ENCODE results near the gene MTCL1.

MTCL1 gene

GRCh38 chr18:8688216-8688800, 17.0 kb upstream of the MTCL1 start:
- DNase-seq: peak; percentile 70

DNA sequence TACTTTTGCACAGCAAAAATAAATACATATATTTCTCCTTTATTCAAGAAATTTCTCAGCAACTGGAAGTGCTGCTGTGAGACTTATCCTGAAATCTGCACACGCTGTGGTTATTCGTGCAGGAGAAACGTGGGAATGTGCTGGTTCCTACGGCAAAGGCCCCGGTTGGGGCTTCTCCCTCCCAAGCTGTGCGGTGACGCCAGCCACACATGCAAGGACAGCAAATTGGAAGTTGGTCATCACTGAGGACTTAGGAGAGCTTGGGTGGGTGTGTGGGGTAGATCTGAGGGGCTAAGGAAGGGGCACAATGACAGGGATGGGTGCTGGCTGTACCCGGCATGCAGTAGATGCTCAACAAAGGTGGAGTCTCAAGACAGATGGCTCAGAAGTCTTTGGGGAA, 16.5 kb upstream of the MTCL1 start:
- DNase-seq: peak; percentile 40

DNA sequence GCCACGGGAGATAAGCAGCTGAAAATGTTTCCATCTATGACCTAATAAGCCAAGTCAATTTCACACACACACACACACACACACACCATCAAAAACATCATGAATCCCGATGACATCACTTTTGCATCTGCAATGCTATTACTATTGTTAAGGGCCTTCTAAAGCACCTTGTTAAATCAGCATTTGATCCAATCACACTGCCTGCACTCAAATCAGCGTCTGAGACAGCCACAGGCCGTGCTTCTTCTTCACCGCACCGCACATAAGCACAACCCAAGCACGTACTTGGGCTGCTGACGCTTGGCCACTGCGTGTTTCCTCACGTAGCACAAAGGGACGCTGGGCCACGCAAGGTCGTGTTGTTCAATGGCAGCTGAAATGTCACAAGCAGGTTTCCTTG, 15.8 kb upstream of the MTCL1 start:
- DNase-seq: no peak

- DNase-seq: no peak
These were observed 10.5 kb upstream of the MTCL1 start for GRCh38 chr18:8694891-8695290.

- DNase-seq: no peak
These were observed 9.3 kb upstream of the MTCL1 start for GRCh38 chr18:8695932-8696517.

- peak; percentile 80 for DNase-seq
These were observed 8.6 kb upstream of the MTCL1 start for GRCh38 chr18:8696749-8697211.

DNA sequence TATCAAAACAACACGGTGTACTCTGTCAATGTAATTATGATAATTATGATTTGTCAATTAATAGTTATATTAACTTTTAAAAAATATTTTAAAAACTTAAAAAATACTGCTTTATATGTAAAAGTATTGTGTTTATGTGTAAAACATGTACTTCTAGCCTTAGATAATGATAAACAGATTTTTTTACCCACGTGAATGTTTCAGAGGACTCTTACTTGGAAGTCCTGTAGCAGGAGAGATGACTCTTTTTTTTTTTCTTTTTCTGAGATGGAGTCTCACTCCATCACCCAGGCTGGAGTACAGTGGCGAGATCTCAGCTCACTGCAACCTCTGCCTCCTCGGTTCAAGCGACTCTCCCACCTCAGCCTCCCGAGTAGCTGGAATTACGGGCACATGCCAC, 6.2 kb upstream of the MTCL1 start:
- no peak for DNase-seq

DNA sequence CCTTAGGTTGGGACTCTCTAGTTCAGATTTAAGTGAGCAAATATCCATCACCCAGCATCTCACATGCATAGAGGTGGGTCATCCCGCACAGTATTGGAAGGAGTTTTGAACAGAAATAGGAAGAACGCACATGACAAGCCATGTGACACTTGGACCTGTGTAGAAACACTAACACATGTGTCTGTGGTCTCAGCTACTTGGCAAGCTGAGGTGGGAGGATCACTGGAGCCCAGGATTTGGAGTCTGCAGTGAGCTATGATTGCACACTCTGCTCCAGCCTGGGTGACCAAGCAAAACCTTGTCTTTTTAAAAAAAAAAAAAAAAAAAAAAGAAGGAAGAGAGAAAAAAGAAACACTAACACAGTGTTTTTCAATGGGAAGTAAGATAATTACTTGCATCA, 5.4 kb upstream of the MTCL1 start:
- no peak for DNase-seq

GRCh38 chr18:8701546-8702118, 3.7 kb upstream of the MTCL1 start:
- DNase-seq: peak; percentile 47

DNA sequence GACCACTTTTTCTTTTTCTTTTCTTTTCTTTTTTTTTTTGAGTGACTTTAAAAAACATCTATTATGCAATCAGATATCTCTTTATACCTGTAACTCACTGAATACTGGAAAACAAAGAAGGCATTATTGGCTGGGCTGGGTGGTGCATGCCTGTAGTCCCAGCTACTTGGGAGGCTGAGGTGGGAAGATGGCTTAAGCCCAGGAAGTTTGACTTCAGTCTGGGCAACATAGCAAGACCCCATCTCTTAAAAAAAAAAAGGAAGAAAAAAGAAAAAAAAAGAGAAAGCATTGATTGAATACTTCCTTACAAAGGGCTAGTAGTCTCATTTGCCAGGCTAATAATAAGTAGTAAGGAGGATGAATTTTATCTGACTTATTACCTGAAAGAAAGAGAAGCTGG, 2.7 kb upstream of the MTCL1 start:
- no peak for DNase-seq

DNA sequence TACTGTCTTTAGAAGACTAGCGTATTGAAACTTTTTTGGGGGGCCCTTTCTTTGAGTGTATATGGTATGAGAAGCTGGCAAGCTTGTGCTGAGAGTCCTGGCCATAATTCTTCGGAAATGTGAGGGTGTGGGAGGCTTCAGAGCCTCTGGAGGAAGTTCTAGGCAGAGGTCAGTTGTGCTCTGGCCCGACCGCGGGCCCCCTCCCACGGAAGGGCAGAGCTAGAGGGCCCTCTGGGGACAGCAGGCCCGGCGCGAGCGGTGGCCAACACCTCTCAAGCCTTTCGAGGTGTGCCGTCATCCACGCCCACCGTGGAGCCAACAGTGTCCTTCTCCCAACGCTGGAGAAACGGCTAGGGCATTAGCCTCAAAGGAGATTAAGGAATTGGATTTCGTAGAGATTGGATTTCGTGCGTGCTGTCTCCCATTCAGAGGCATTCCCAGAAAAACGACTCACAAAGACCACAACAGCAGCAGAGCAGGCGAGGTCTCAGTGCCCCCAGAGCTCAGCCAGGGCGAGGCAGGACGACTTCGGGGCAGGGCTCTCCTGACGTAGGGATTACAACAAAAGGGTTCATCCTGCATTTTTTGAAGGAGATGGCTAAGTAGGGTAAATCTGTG, 2.2 kb upstream of the MTCL1 start:
- no peak for DNase-seq

- no peak for DNase-seq
These were observed 1.5 kb upstream of the MTCL1 start for GRCh38 chr18:8703781-8704301.

GRCh38 chr18:8704361-8705237, 757 bp upstream of the MTCL1 start:
- DNase-seq: peak; percentile 98

- DNase-seq: peak; percentile 80
These were observed 820 bp downstream of the MTCL1 start for GRCh38 chr18:8705961-8706790.

GRCh38 chr18:8706791-8707555, 1.6 kb downstream of the MTCL1 start:
- DNase-seq: peak; percentile 93

- peak; percentile 91 for DNase-seq
These were observed 2.4 kb downstream of the MTCL1 start for GRCh38 chr18:8707556-8708300.

- DNase-seq: peak; percentile 76
These were observed 3.3 kb downstream of the MTCL1 start for GRCh38 chr18:8708670-8709069.

DNA sequence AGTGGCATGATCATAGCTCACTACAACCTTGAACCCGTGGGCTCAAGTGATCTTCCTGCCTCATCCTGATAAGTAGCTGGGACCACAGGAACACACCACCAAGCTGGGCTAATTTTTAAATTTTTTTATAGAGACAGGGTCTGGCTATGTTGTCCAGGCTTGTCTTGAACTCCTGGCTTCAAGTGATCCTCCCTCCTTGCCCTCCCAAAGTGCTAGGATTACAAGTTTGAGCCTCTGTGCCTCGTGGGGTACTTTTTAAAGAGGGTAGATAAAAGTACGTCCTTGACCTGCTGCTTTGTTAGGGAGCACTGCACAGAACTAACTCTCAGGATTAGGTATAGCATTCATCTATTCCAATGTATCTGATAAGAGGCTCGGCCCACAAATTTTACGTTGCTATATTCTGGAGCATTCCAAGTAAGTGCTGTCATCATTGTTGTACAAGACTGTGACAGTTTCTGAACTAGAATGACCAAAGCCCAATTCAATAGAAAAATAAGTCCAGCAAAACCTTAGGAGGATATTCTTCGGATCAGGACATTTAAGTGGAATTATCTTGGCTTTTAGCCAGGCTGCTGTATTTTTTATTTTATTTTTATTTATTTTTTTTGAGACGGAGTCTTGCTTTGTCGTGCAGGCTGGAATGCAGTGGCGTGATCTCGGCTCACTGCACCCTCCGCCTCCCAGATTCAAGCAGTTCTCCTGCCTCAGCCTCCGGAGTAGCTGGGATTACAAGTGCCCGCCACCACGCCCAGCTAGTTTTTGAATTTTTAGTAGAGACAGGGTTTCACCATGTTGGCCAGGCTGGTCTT, 4.1 kb downstream of the MTCL1 start:
- DNase-seq: no peak

DNA sequence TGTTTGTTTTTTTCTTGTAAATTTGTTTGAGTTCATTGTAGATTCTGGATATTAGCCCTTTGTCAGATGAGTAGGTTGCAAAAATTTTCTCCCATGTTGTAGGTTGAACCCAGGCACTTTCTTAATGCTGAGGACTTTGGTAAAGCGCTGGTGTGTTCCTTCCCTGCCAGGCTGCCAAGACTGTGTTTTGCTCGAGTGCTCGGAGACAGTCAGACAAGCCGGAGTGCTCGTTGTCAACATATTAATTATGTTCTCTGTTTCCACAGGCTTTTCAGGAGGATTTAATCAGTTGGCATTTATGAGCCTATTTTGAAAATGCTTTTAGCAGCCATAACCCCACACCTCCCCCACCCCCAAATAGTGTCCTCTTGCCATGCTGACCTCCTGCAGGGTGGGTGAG, 6.4 kb downstream of the MTCL1 start:
- peak; percentile 92 for DNase-seq

GRCh38 chr18:8713691-8714090, 8.3 kb downstream of the MTCL1 start:
- DNase-seq: peak; percentile 72
